GM21576 (cell line): Measurements from ENCODE around the gene IVL.

Experiments used
- ATAC-seq: cut with Tn5 transposase; IDR thresholded peaks from one replicate; pipeline ENCODE4 v1.9.1; 2021; ENCODE audit warnings: mild to moderate bottlenecking, moderate library complexity; ENCODE audit not compliant: unreplicated experiment

The IVL gene

DNA sequence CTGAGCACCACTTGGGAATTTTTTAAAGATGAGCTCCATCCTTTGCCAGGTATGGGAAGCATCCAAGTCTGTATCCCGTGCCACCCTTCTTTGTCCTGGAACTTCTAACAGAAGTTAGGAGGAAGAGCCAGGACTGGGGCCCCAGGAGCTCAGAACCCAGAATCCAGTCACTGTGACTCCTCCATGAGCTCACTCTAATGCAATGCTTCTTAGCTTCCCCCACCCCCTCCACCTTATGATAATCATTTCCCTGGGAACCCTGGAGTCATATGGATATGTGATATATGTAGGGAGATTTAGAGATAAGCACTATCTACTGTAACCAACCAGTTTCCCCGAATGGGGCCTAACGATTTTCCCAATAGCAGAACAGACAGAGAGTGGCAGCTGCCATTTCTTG lies 37.9 kb downstream of the IVL start:
- ATAC-seq, result no peak

DNA sequence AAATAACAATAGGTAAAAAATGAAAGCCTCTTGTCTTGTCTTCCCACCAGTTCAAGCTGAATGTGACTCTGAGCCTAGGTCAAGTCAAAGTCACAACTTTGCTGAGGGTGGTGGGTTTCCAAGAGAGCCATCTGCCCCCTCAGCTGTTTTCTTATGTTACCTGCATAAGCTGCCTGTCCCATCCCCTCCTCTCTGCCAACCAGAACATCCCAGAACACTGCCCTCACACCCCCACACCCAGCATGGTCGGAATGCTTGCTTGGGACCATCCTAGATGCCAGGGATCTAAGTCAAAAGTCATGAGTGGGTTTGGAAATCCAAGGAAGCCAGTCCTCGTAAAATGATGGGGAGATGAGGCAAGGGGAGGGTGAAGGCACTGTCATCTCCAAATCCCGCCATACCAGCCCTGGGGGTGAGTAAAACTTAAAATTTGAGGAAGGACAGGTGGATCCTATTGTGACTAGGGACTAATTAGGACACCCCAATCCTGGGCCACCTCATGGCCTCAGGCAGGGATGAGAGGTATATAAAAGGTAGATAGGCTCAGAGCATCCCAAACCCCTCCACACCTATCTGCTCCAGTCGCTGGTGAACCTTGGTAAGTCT lies 38.4 kb downstream of the IVL start, which contains the start of gene SPRR5:
SPRR5 (plus strand) TSS at position 556 of the 606 bp plus-strand sequence. CDS start 1,349 bp downstream, outside the sequence.
- ATAC-seq, result no peak

DNA sequence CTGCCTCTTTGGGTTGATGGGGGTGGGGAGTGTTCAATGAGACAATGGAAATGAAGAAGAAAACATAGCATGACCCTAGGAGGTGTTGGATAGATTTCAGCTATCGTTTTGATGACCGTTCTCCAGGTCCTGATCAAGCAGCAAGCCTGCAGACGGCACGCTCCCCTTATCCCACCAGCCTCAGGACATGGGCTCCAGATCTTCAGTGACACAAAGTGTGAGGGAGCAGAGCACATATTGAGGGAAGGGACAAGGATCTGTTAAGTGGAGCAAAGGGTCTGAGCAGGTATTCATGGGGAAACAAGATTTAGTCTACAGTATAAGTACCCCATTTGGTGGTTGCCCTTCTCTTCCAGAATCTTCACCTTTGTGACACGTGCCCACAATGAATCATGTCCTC lies 43.4 kb downstream of the IVL start:
- ATAC-seq, result no peak

DNA sequence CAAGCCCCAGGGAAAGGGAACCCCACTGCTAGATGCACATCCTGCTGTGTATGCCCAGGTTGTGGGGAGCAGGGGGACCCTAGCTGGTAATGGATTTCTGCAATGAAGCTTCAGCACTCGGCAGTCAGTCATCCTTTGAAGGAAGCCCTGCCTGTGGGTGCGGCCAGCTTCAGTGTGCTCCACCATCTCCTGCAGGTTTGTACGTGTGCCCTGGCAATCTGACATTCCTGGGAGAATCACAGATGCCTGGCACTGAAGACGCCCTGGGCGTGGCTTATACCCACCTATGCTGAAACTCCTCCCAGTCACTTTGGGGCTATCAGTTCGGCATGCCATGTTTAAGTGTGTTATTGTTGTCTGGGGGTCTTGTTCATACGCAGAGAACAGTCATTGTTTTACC lies 45.4 kb downstream of the IVL start:
- ATAC-seq, result no peak

DNA sequence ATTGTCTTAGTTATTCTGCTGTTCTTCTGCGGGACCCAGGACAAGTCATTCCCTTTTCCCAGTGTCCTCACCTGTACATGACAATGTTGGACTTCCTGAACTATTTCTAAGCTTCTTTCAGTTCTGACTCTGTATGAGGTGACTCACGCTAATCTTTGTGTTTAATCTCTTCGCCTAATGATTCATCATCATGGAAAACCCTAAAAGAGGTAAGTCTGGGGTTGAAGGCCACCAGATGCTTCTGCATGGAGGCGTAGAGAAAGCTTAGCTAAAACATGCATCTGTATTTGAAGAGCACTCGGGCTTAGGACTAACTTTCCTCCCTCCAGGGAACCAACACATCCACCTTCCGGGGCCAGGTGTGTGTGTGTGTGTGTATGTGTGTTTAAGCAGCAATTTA lies 46.1 kb downstream of the IVL start:
- ATAC-seq, result no peak

DNA sequence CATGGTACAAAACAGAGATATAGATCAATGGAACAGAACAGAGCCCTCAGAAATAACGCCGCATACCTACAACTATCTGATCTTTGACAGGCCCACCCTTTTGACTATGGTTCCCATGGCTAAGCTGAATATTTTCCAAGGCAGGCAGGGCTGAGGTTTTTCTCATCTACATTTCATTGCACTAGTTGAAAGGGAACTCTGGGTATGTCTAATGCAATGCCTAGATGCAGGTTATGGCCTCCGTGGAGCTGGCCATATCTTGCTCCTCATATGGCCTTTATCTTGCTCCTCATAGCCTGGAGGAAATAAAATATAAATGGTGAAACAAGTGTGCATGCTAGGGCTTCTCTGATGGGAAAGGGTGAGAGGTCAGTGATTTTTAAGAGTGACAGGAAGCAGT lies 49.2 kb downstream of the IVL start:
- no peak for ATAC-seq

DNA sequence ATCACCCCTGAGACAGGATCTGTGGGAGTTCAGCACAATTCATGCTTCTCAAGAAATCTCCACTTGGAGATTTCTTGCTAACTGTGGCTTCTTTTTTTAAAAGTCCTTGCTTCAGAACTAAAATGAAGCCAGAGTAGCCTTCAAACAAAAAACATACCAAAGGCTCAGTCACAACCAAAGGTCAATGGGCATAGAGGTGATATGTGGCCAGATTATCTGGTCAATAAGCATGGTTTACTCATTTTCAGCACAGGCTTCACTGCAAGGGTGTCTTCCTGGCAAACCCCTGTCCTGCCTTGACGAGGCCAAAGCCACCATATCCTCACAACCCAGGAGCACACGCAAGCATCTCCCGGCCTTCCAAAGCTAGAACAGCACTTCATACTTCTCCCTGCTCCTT lies 50.9 kb downstream of the IVL start:
- no peak for ATAC-seq

DNA sequence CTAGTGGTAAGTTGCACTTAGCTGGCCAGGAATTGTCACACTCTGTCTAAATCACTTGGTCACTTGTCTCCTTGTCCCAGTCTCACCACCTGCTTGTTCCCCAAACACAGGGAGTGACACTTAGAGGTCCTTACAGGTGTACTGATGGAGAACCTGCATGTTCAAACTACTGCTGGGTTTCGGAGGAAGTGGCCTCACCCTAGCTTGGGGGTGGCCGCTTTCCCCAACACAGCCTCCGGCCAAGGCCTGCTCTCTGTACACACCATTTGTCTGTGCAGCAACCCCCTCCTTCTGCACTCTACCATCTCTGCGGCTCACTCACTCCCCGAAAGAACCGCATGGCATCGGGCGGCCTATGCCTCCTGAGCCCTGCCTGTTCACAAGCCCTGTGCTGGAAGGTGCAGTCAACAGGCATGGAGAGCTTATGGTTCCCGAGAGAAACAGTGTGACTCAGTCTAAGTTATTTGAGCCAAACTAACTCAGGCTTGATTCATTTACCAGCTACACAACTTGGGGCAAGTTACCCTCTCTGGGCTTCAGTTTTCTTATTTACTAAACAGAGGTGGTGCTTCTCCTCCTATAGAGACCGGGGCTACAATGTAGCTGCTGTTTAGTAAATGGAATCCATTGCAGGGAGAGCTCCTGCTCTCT lies 51.6 kb downstream of the IVL start:
- no peak for ATAC-seq

DNA sequence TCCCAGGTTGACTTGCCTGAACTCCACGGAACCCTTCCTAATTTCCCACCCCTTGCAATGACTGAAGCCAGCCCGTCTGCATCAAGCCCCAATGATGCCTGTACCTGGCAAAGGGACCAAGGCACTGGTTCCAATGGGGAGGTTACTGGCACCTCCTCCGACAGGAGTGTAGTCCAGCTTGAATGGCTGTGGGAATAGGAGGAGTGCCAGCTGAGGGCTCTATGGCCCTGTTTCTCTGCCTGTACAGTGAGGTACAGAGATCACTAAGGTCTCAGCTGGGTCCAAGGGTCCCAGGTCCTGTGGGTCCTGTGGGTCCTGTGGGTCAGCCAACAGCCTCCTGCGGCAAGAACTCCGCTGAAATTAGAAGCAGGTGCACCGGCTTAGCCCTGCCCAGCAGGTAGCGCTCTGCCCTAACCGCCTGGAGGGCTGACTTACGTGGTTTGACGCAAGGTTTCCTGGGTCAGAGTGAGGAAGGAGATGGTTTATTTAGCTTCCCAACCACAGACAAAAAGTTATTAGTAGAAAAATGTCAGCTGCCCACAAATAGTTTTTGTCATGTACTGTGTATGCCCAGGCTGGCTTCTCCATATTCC lies 52.2 kb downstream of the IVL start:
- ATAC-seq, result no peak
